Right atrium auricular region (tissue), 2 donors: ENCODE data around the gene MYMK. TPM values are rescaled to one million over a fixed set of nuclear protein-coding genes. Genes with fewer than 3 reads are reported as not detected.

Source experiments
- DNase-seq: peaks from one replicate; pipeline ENCODE4 v3.0.0-alpha.2; 2019; ENCODE audit warnings: low spot score
- H3K27ac ChIP-seq, 2 donors: fragments of 200-600 bp; sonication (generic); 1 replicate in 1 of 2; 2 replicates in 1 of 2; pipeline ENCODE4 v1.5.1; 2016 to 2019
- H3K27me3 ChIP-seq, 2 donors: fragments of 200-600 bp; sonication (generic); one replicate each; pipeline versions ENCODE4 v1.5.1 to v1.6.0; 2017 to 2019
- H3K36me3 ChIP-seq: fragments of 200-600 bp; sonication (generic); one replicate; pipeline ENCODE4 v1.5.1; 2016
- H3K4me1 ChIP-seq, 2 donors: fragments of 200-600 bp; sonication (generic); one replicate each; pipeline versions ENCODE4 v1.5.1 to v1.6.0; 2017 to 2019
- H3K4me3 ChIP-seq, 2 donors: fragments of 200-600 bp; sonication (generic); 1 replicate in 1 of 2; 2 replicates in 1 of 2; pipeline ENCODE4 v1.5.1; 2017 to 2019; ENCODE audit warnings: mild to moderate bottlenecking in 1 of 2, moderate library complexity in 1 of 2
- H3K9me3 ChIP-seq, 2 donors: fragments of 200-600 bp; sonication (generic); one replicate each; pipeline ENCODE4 v1.5.1; 2019
- CTCF ChIP-seq, 2 donors: fragments of 200-600 bp; sonication (generic); IDR thresholded peaks; one replicate each; pipeline ENCODE4 v1.5.1; 2019; ENCODE audit warnings: antibody characterized with exemption in 2 of 2
- total RNA-seq, 2 donors: library from RNA; depleted of rRNA; stranded (reverse); fragments of >200 nt; gene quantifications; one replicate each; pipeline ENCODE4 v1.1.0, GENCODE V29; 2016

Gene MYMK
- total RNA-seq, 2 donors from 2014 or later = not detected

GRCh38 chr9:133540698-133541025, 15.9 kb upstream of the MYMK start:
- no peak for DNase-seq
- H3K36me3 ChIP-seq = peaks cover 6% of the 10 kb centered on the region
- peaks cover 0 to 59% of the 10 kb centered on the region in 2 donors for H3K4me1 ChIP-seq
- H3K27ac ChIP-seq = peak overlapping the region in 1 of 2 donors; percentile 50
- H3K27me3 ChIP-seq = no peaks in the 10 kb centered on the region
- H3K4me3 ChIP-seq = no peak overlapping the region
- no peak for TF ChIP-seq CTCF (IDR thresholded peaks at IDR 0.05)
- no peaks in the 10 kb centered on the region for H3K9me3 ChIP-seq

GRCh38 chr9:133539991-133540697, 15.4 kb upstream of the MYMK start:
- H3K4me3 ChIP-seq = peak overlapping the region in 1 of 2 donors; percentile 35
- peak overlapping the region; percentile 50 to 57 for H3K27ac ChIP-seq

GRCh38 chr9:133538851-133539833, 14.4 kb upstream of the MYMK start:
- Histone ChIP-seq H3K9me3 (no peaks in the 10 kb centered on the region), H3K36me3 (peaks cover 6% of the 10 kb centered on the region), H3K4me1 (peaks cover 0 to 59% of the 10 kb centered on the region in 2 donors), H3K4me3 (peak overlapping the region; percentile 7 to 35), H3K27ac (peak overlapping the region; percentile 50 to 57), H3K27me3 (no peaks in the 10 kb centered on the region)
- no peak for TF ChIP-seq CTCF (IDR thresholded peaks at IDR 0.05)
- no peak for DNase-seq

More at GRCh38 chr9:133539991-133540697, 15.4 kb upstream of the MYMK start:
- DNase-seq = no peak
- no peak for TF ChIP-seq CTCF (IDR thresholded peaks at IDR 0.05)
- Histone ChIP-seq H3K27me3 (no peaks in the 10 kb centered on the region), H3K9me3 (no peaks in the 10 kb centered on the region), H3K4me1 (peaks cover 0 to 59% of the 10 kb centered on the region in 2 donors), H3K36me3 (peaks cover 6% of the 10 kb centered on the region)

- H3K4me1 ChIP-seq = peaks cover 0 to 63% of the 10 kb centered on the region in 2 donors
- no peak for DNase-seq
- H3K27ac ChIP-seq = no peak overlapping the region
- peaks cover 6% of the 10 kb centered on the region for H3K36me3 ChIP-seq
- TF ChIP-seq CTCF (IDR thresholded peaks at IDR 0.05) = no peak
- H3K4me3 ChIP-seq = no peak overlapping the region
- no peaks in the 10 kb centered on the region for H3K27me3 ChIP-seq
- no peaks in the 10 kb centered on the region for H3K9me3 ChIP-seq
Measured at GRCh38 chr9:133538176-133538575, 13.4 kb upstream of the MYMK start.

- peaks cover 6% of the 10 kb centered on the region for H3K36me3 ChIP-seq
- no peak overlapping the region for H3K4me3 ChIP-seq
- H3K4me1 ChIP-seq = peaks cover 0 to 71% of the 10 kb centered on the region in 2 donors
- no peak overlapping the region for H3K27ac ChIP-seq
- no peaks in the 10 kb centered on the region for H3K27me3 ChIP-seq
- DNase-seq = no peak
- no peak for TF ChIP-seq CTCF (IDR thresholded peaks at IDR 0.05)
- H3K9me3 ChIP-seq = no peaks in the 10 kb centered on the region
Measured at GRCh38 chr9:133537257-133537656, 12.5 kb upstream of the MYMK start.
